Chondrocyte (in vitro differentiated cells): ENCODE measurements around the gene GJC1. TPM values are rescaled to one million over a fixed set of nuclear protein-coding genes. Genes with fewer than 3 reads are reported as not detected.
"Not testable (repeated sequence)": the region's sequence is repeated elsewhere in the genome, so short reads cannot be mapped to it uniquely, and the experiment has no call there.

Experiments
- DNase-seq: peaks from one replicate; pipeline ENCODE4 v3.0.0; 2021; ENCODE audit warnings: mixed read lengths, low spot score
- H3K27ac Mint-ChIP-seq: one replicate; pipeline ENCODE4 v1.8.0; 2021; ENCODE audit warnings: mild to moderate bottlenecking, moderate library complexity, mixed read lengths; ENCODE audit not compliant: unreplicated experiment
- H3K27me3 Mint-ChIP-seq: 2 replicates; pipeline ENCODE4 v1.8.0; 2021; ENCODE audit warnings: low read depth, mixed read lengths
- H3K36me3 Mint-ChIP-seq: 2 replicates; pipeline ENCODE4 v1.8.0; 2021; ENCODE audit warnings: low read depth, mixed read lengths
- H3K4me1 Mint-ChIP-seq: 2 replicates; pipeline ENCODE4 v1.8.0; 2021; ENCODE audit warnings: low read depth, mild to moderate bottlenecking, mixed read lengths
- H3K4me3 Mint-ChIP-seq: one replicate; pipeline ENCODE4 v1.8.0; 2021; ENCODE audit warnings: mild to moderate bottlenecking, moderate library complexity, mixed read lengths; ENCODE audit not compliant: unreplicated experiment
- H3K9me3 Mint-ChIP-seq: 2 replicates; pipeline ENCODE4 v1.8.0; 2021; ENCODE audit warnings: low read depth, mixed read lengths
- CTCF ChIP-seq: fragments of 200-600 bp; sonication (generic); IDR thresholded peaks from 2 replicates; pipeline ENCODE4 v1.5.0; 2021; ENCODE audit warnings: antibody characterized with exemption, mild to moderate bottlenecking, moderate library complexity
- total RNA-seq: library from RNA; stranded (reverse); gene quantifications from 3 replicates; pipeline ENCODE4 v1.2.1, GENCODE V29; 2021

Gene GJC1
- total RNA-seq, 1 donor from 2014 or later: 50.5 TPM

- Mint-ChIP-seq H3K4me3 (peak within 1 kb of the TSS; percentile 50), H3K9me3 (no peaks in the 10 kb centered on the region), H3K36me3 (no peaks in the 10 kb centered on the region)
These were observed 71.5 kb downstream of the GJC1 start, which contains the start of gene ADAM11 for GRCh38 chr17:44758414-44759085. ADAM11 (plus strand) TSS chr17:44758988; CDS start chr17:44759200, 212 bp downstream.

GRCh38 chr17:44757918-44758413 is 72.1 kb downstream of the GJC1 start:
- H3K27me3 Mint-ChIP-seq: no peaks in the 10 kb centered on the region
- H3K27ac Mint-ChIP-seq: no peak overlapping the region
- peak overlapping the region; percentile 50 for H3K4me3 Mint-ChIP-seq
- no peak for TF ChIP-seq CTCF
- DNase-seq: no peak
- H3K4me1 Mint-ChIP-seq: peaks cover 2% of the 10 kb centered on the region
- H3K9me3 Mint-ChIP-seq: no peaks in the 10 kb centered on the region
- no peaks in the 10 kb centered on the region for H3K36me3 Mint-ChIP-seq

More at GRCh38 chr17:44758414-44759085, 71.5 kb downstream of the GJC1 start, which contains the start of gene ADAM11:
- Mint-ChIP-seq H3K27ac (no peak within 1 kb of the TSS), H3K4me1 (peaks cover 2% of the 10 kb centered on the region), H3K27me3 (no peaks in the 10 kb centered on the region)
- DNase-seq: no peak
- no peak for TF ChIP-seq CTCF

GRCh38 chr17:44757045-44757917 is 72.8 kb downstream of the GJC1 start:
- DNase-seq: no peak
- H3K4me1 Mint-ChIP-seq: peaks cover 2% of the 10 kb centered on the region
- no peak overlapping the region for H3K27ac Mint-ChIP-seq
- no peaks in the 10 kb centered on the region for H3K27me3 Mint-ChIP-seq
- no peak overlapping the region for H3K4me3 Mint-ChIP-seq
- no peak for TF ChIP-seq CTCF
- no peaks in the 10 kb centered on the region for H3K9me3 Mint-ChIP-seq
- H3K36me3 Mint-ChIP-seq: no peaks in the 10 kb centered on the region

- H3K27me3 Mint-ChIP-seq, H3K27ac Mint-ChIP-seq, H3K4me1 Mint-ChIP-seq, DNase-seq, H3K36me3 Mint-ChIP-seq, H3K4me3 Mint-ChIP-seq, H3K9me3 Mint-ChIP-seq: not testable (repeated sequence)
These were observed 74.9 kb downstream of the GJC1 start for GRCh38 chr17:44755180-44755579.

DNA sequence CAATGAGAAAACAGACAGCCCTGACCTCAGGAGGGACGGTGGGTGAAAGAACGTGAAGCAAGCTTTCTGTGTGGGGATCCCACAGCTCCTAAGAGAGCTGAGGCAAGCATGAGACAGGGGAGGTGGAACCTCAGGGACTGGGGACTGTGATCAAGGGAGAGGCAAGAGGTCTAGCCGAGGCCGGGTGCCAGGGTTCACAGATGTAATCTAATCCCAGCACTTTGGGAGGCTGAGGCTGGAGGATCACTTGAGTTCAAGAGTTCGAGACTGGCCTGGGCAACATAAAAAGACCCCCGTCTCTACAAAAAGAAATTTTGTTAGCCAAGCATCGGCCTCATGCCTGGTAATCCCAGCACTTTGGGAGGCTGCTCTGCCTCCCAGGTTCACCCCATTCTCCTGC is 75.8 kb downstream of the GJC1 start:
- DNase-seq: no peak
- no peak for TF ChIP-seq CTCF
- Mint-ChIP-seq H3K36me3 (peaks cover 3% of the 10 kb centered on the region), H3K4me1 (peaks cover 2% of the 10 kb centered on the region), H3K9me3 (no peaks in the 10 kb centered on the region), H3K27ac (no peak overlapping the region), H3K4me3 (no peak overlapping the region), H3K27me3 (no peaks in the 10 kb centered on the region)
